Left ventricle myocardium inferior (tissue), 1 donor: ENCODE data around the gene MAPK1. TPM values are rescaled to one million over a fixed set of nuclear protein-coding genes. Genes with fewer than 3 reads are reported as not detected.
"Not testable (repeated sequence)": the region's sequence is repeated elsewhere in the genome, so short reads cannot be mapped to it uniquely, and the experiment has no call there.

Source experiments
- DNase-seq: peaks from one replicate; pipeline ENCODE4 v3.0.0-alpha.2; 2020
- H3K27ac ChIP-seq: fragments of 200-600 bp; replicated peaks from 2 replicates; pipeline ENCODE4 v1.8.0; 2021
- H3K27me3 ChIP-seq: fragments of 200-600 bp; 2 replicates; pipeline ENCODE4 v1.8.0; 2021; ENCODE audit warnings: low read depth
- H3K36me3 ChIP-seq: fragments of 200-600 bp; 2 replicates; pipeline ENCODE4 v1.8.0; 2021
- H3K4me1 ChIP-seq: fragments of 200-600 bp; 2 replicates; pipeline ENCODE4 v1.8.0; 2021
- H3K4me3 ChIP-seq: fragments of 200-600 bp; 2 replicates; pipeline ENCODE4 v1.8.0; 2021; ENCODE audit warnings: mild to moderate bottlenecking, moderate library complexity
- H3K9me3 ChIP-seq: fragments of 200-600 bp; replicated peaks from 2 replicates; pipeline ENCODE4 v1.8.0; 2021
- intact Hi-C: fragments of 100-400 bp; cut with micrococcal nuclease; formaldehyde crosslinking; loops from one replicate; pipeline ENCODE4 v1.11.0; 2022
- long read RNA-seq: library from polyadenylated mRNA; unstranded; transcript quantifications from one replicate; pipeline ENCODE4 v2.0.0, GENCODE V29; 2021
- total RNA-seq: library from RNA; stranded (reverse); fragmentation: NEBNext Ultra II Directional; extraction: Animal tissue kit (Norgen Biotek cat#: 25700); gene quantifications from one replicate; pipeline ENCODE4 v1.2.1, GENCODE V29; 2021
- TF ChIP-seq, protein P1 (sequence below): fragments of 200-600 bp; IDR thresholded peaks from 2 replicates; pipeline ENCODE4 v1.8.0; 2021; ENCODE audit warnings: antibody characterized with exemption, mild to moderate bottlenecking, borderline replicate concordance
- donor health status: DM: no; HTN: yes; CAD: no; lungs with severe emphysema.

Gene MAPK1
- 91.7 TPM for total RNA-seq
- long read RNA-seq, full-length matches to known transcripts, result 101 of 170 reads
- long read RNA-seq, partial matches to known transcripts, result 4 of 170 reads
- long read RNA-seq, other reads (novel, unspliced or antisense), result 65 of 170 reads

DNA sequence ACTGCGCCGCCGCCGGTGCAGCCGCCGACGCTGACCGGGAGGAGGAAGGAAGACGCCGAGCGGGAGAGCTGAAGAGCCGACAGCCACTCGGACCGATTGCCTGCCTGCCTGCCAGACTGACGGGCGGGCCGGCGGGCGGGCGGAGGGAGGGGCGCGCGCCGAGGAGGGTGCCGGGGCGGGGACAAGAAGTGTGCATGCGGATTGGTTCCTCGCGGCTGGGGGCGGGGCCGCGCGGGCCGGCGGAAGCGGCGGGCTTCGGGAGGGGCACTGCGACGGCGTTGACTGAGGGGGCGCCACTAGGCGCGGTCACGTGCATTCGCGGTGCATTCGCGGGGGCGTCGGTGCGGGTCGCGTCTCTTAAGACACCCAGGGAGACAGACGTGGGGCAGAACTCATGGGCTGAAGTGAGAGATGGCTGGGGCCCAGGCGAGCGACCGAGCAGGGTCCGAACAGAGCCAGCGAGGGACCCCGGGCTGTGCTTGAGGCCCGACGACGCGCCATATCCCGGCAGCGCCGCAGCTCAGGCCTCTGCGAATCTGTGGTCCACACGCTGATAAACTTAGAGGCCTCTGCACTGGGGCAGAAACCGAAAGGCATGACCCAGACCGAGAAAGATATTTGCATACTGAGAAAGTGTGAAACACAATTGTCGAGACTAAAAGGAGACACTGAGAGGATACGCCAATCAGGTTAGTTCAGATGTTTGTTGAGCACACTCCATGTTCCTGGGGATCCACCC is at the start of gene MAPK1:
TSS of gene MAPK1 (minus strand) at position 118 of the 739 bp plus-strand sequence. CDS start 205 bp downstream, outside the sequence.
- peak; percentile 95 for DNase-seq
- no peaks in the 10 kb centered on the region for H3K27me3 ChIP-seq
- H3K9me3 ChIP-seq, result no peaks in the 10 kb centered on the region
- H3K27ac ChIP-seq, result peak within 1 kb of the TSS; percentile 92
- no peaks in the 10 kb centered on the region for H3K36me3 ChIP-seq
- H3K4me1 ChIP-seq, result peaks cover 47% of the 10 kb centered on the region
- TF ChIP-seq, protein P1, sequence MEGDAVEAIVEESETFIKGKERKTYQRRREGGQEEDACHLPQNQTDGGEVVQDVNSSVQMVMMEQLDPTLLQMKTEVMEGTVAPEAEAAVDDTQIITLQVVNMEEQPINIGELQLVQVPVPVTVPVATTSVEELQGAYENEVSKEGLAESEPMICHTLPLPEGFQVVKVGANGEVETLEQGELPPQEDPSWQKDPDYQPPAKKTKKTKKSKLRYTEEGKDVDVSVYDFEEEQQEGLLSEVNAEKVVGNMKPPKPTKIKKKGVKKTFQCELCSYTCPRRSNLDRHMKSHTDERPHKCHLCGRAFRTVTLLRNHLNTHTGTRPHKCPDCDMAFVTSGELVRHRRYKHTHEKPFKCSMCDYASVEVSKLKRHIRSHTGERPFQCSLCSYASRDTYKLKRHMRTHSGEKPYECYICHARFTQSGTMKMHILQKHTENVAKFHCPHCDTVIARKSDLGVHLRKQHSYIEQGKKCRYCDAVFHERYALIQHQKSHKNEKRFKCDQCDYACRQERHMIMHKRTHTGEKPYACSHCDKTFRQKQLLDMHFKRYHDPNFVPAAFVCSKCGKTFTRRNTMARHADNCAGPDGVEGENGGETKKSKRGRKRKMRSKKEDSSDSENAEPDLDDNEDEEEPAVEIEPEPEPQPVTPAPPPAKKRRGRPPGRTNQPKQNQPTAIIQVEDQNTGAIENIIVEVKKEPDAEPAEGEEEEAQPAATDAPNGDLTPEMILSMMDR, result peak; percentile 41
- peak within 1 kb of the TSS; percentile 74 for H3K4me3 ChIP-seq
- intact Hi-C loops, result loop anchor here (10.0 kb wide), 1 partner anchor 63 kb away; no protein-coding TSS in a partner anchor

DNA sequence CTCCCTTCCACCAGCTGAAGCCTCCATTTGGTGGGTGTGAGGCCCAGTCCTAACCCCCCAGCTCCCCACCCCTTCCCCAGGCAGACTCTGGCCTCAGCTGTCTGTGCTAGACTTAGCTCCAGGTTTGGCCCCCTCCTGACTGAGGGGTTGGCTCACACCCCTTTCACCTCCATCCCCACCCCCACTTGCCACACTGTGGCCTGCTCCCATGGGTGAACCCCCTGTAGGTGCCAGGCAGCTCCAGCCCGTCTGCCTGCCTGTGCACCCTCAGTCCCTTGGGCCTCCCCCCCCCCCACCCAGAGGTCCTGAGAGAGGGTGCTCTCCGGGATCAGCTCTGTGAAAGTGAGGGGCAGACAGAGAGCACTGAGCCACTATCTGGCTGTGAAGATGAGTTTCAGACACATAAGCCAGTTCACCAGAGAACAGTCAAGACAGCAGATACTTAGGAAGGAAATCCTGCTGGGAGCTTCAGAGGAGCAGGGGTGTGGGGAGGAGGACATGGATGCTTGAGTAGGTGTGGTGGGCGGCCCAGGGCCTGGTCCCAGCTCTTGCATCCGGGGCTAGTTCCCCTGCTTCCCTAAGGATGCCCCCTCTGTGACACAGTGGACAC is 49.0 kb upstream of the MAPK1 start:
- DNase-seq, result no peak
- peaks cover 12% of the 10 kb centered on the region for H3K4me1 ChIP-seq

DNA sequence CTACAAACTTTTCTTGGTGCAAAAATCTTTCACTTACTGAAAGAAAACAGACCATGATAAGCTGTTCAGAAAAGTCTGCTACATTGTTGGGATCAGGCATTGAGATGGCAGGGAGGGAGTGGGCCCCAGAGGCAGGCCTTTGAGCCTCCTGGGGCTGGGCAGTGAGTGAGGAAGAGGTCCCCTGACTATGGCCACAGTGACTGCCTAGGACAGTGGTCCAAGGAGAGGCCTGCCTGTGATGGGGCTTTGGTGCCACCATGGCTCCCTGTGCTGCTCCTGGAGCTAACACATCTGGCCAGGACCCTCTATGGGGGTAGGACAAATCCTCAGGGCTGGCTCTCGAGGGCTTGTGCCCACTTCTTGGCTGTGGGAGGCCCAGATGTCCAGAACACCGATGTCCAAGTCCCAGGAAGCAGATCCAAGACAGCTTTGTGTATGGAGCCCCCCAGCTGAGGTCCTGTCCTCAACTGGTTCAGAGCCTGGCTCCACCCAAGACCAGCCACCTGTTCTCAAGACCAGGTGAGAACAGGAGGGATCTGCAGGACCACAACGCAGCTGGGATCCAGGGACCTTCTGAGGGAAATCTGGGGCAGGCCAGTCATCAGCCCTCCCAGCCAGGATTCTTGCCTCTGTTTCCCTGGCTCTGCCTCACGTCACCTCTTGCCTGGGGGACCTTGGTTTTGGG is 48.3 kb upstream of the MAPK1 start:
- TF ChIP-seq, protein P1, result no peak
- DNase-seq, result no peak
- no peak overlapping the region for H3K27ac ChIP-seq
- H3K36me3 ChIP-seq, result peaks cover 2% of the 10 kb centered on the region
- H3K4me3 ChIP-seq, result no peak overlapping the region
- no peaks in the 10 kb centered on the region for H3K9me3 ChIP-seq
- intact Hi-C loops, result no loop called here
- peaks cover 12% of the 10 kb centered on the region for H3K4me1 ChIP-seq
- H3K27me3 ChIP-seq, result no peaks in the 10 kb centered on the region

More for the DNA sequence above, 49.0 kb upstream of the MAPK1 start:
- intact Hi-C loops, result no loop called here
- TF ChIP-seq, protein P1, result no peak
- Histone ChIP-seq H3K36me3 (peaks cover 4% of the 10 kb centered on the region), H3K27me3 (no peaks in the 10 kb centered on the region), H3K9me3 (no peaks in the 10 kb centered on the region), H3K4me3 (no peak overlapping the region), H3K27ac (no peak overlapping the region)

DNA sequence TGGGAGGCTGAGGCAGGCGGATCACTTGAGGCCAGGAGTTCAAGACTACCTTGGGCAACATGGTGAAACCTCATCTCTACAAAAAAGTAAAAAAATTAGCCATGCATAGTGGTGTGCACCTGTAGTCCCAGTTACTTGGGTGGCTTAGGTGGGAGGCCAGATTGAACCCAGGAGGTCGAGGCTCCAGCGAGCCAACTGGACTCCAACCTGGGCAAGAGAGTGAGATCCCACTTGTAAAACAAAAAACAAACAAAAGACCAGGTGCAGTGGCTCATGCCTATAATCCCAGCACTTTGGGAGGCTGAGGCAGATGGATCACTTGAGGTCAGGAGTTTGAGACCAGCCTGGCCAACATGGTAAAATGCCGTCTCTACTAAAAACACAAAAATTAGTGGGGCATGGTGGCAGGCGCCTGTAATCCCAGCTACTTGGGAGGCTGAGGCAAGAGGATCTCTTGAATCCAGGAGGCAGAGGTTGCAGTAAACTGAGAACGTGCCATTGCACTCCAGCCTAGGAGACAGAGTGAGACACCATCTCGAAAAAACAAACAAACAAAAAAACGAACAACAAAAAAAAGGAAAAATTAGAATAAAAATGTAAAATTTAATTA is 46.7 kb upstream of the MAPK1 start:
- DNase-seq, H3K36me3 ChIP-seq: not testable (repeated sequence)

DNA sequence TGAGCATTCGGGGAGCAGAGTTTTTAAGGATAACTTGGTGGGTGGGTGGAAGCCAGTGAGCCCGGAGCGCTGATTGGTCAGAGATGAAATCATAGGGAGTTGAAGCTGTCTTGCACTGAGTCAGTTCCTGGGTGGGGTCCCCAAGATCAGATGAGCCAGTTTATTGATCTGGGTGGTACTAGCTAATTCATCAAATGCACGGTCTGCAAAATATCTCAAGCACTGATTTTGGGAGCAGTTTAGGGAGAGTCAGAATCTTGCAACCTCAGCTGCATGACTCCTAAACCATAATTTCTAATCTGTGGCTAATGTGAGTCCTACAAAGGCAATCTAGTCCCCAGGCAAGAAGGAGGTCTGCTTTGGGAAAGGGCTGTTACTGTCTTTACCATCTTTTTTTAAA is 42.9 kb upstream of the MAPK1 start:
- H3K9me3 ChIP-seq, intact Hi-C loops, DNase-seq, H3K36me3 ChIP-seq, H3K27me3 ChIP-seq, H3K4me1 ChIP-seq, H3K4me3 ChIP-seq, H3K27ac ChIP-seq: not testable (repeated sequence)

More for the DNA sequence above, 46.7 kb upstream of the MAPK1 start:
- H3K27me3 ChIP-seq, H3K4me3 ChIP-seq, H3K27ac ChIP-seq, H3K9me3 ChIP-seq, intact Hi-C loops: not testable (repeated sequence)
- H3K4me1 ChIP-seq, result peaks cover 12% of the 10 kb centered on the region

DNA sequence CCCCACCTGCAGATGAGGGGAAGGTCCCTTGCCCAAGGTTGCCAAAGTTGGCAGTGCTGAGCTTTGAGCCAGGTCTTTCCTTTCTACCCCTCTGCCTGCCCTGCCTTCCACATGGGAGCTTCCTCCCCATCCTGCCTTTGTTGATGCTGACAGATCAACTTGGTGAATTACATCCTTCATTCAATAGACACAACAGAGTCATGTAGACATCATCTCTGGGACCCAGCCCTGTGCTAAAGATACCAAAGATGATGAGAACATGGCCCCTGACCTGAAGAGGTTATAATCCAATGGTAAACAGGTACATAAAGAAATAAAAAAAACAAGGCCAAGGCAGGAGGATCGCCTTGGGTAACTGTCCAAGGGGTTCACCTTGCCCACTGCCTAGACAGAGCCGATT is 42.4 kb upstream of the MAPK1 start:
- intact Hi-C loops, result no loop called here
- DNase-seq, result no peak
- no peaks in the 10 kb centered on the region for H3K36me3 ChIP-seq
- no peaks in the 10 kb centered on the region for H3K27me3 ChIP-seq
- H3K4me1 ChIP-seq, result no peaks in the 10 kb centered on the region
- H3K4me3 ChIP-seq, result no peak overlapping the region
- no peaks in the 10 kb centered on the region for H3K9me3 ChIP-seq
- TF ChIP-seq, protein P1, result no peak
- no peak overlapping the region for H3K27ac ChIP-seq
